GM08714 (cell line): ENCODE results near the gene CRABP1.

ENCODE experiments used
- H3K4me3 ChIP-seq: fragments of 200-500 bp; sonication (Bioruptor generic); 2 replicates; pipeline ENCODE4 v1.5.1; 2014; ENCODE audit warnings: mild to moderate bottlenecking, low read length, inconsistent platforms
- ZNF274 ChIP-seq: IDR thresholded peaks from 2 replicates; pipeline ENCODE4 v1.6.1; 2012; ENCODE audit warnings: mild to moderate bottlenecking, low read depth, low read length

The CRABP1 gene

GRCh38 chr15:78347586-78348543 lies 7.7 kb downstream of the CRABP1 start:
- H3K4me3 ChIP-seq: no peak overlapping the region
- TF ChIP-seq ZNF274: no peak

- TF ChIP-seq ZNF274: no peak
- no peak overlapping the region for H3K4me3 ChIP-seq
These were observed 9.9 kb downstream of the CRABP1 start for GRCh38 chr15:78350058-78350457.

GRCh38 chr15:78351539-78351938 lies 11.4 kb downstream of the CRABP1 start:
- TF ChIP-seq ZNF274: no peak
- H3K4me3 ChIP-seq: no peak overlapping the region

- TF ChIP-seq ZNF274: no peak
- no peak overlapping the region for H3K4me3 ChIP-seq
These were observed 12.9 kb downstream of the CRABP1 start for GRCh38 chr15:78353093-78353492.

- no peak overlapping the region for H3K4me3 ChIP-seq
- no peak for TF ChIP-seq ZNF274
These were observed 15.0 kb downstream of the CRABP1 start for GRCh38 chr15:78355177-78355576.

- no peak for TF ChIP-seq ZNF274
These were observed 18.1 kb downstream of the CRABP1 start for GRCh38 chr15:78358102-78358870.

GRCh38 chr15:78359041-78359808 lies 19.1 kb downstream of the CRABP1 start:
- H3K4me3 ChIP-seq: no peak overlapping the region
- TF ChIP-seq ZNF274: no peak

More at GRCh38 chr15:78358102-78358870, 18.1 kb downstream of the CRABP1 start:
- no peak overlapping the region for H3K4me3 ChIP-seq

GRCh38 chr15:78360367-78360801 lies 20.2 kb downstream of the CRABP1 start:
- no peak for TF ChIP-seq ZNF274

GRCh38 chr15:78360958-78361718 lies 21.0 kb downstream of the CRABP1 start:
- TF ChIP-seq ZNF274: no peak
- no peak overlapping the region for H3K4me3 ChIP-seq

More at GRCh38 chr15:78360367-78360801, 20.2 kb downstream of the CRABP1 start:
- H3K4me3 ChIP-seq: no peak overlapping the region

- H3K4me3 ChIP-seq: no peak overlapping the region
- TF ChIP-seq ZNF274: no peak
These were observed 21.8 kb downstream of the CRABP1 start for GRCh38 chr15:78361771-78362506.

- TF ChIP-seq ZNF274: no peak
- no peak overlapping the region for H3K4me3 ChIP-seq
These were observed 22.7 kb downstream of the CRABP1 start for GRCh38 chr15:78362716-78363380.

GRCh38 chr15:78363381-78363734 lies 23.2 kb downstream of the CRABP1 start:
- no peak overlapping the region for H3K4me3 ChIP-seq
- TF ChIP-seq ZNF274: no peak
